Kidney epithelial cell (primary cell): ENCODE data around the gene TMEM106C. TPM values are rescaled to one million over a fixed set of nuclear protein-coding genes. Genes with fewer than 3 reads are reported as not detected.

ENCODE experiments used
- DNase-seq: peaks from one replicate; pipeline ENCODE4 v3.0.0-alpha.2; 2010; ENCODE audit warnings: low read depth
- H3K27me3 ChIP-seq: 2 replicates; pipeline ENCODE4 v1.6.0; 2011; ENCODE audit warnings: low read length; ENCODE audit not compliant: control insufficient read depth, insufficient read depth
- H3K36me3 ChIP-seq: 2 replicates; pipeline ENCODE4 v1.5.1; 2011; ENCODE audit warnings: low read length; ENCODE audit not compliant: control insufficient read depth, insufficient read depth
- H3K4me3 ChIP-seq: 2 replicates; pipeline ENCODE4 v1.5.1; 2011; ENCODE audit warnings: low read depth, mild to moderate bottlenecking, control low read depth, low read length
- CTCF ChIP-seq: IDR thresholded peaks from 2 replicates; pipeline ENCODE4 v1.5.1; 2011; ENCODE audit warnings: mild to moderate bottlenecking, moderate library complexity, low read length, control low read depth, inconsistent platforms; ENCODE audit not compliant: insufficient read depth, poor library complexity, severe bottlenecking
- total RNA-seq: library from RNA; depleted of rRNA; stranded (reverse); fragments of >200 nt; gene quantifications from 2 replicates; pipeline ENCODE4 v1.2.3, GENCODE V29; 2015

The TMEM106C gene
- total RNA-seq, 1 donor from 2014 or later: 133 TPM

DNA sequence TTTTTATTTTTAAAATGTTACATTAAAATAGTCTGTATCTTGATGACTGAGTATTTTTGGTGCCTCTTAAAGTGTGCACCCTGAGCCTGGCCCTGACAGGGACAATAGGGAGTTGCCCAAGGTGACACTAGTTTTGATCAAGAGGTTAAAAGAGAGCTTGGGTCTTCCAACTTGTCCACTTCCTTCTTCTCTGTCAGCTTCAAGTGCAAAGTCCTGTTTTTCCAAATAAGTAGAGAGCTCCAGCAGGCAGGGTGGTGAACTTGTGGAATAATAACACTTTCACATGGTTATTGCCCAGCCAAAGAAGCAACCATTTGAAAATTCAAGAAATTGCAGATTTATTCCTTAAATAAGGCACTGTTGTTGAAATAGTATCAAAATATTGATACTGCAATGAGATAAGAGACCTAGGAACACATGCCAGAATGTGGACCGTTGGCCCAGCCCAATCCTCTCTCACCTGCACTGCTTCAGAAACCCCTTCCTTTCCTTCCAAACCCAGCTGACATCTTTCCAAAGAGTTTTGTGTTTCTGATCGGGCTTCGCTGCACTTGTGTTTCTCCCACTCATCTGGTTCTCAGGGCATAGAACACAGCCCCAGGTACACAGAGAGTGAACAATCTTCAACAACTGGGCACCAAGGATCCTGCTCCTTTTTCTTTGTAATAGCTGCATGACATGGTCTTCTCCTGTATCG, 54.7 kb downstream of the TMEM106C start:
- DNase-seq: no peak
- Histone ChIP-seq H3K27me3 (peaks cover 21% of the 10 kb centered on the region), H3K4me3 (no peak overlapping the region), H3K36me3 (no peaks in the 10 kb centered on the region)
- TF ChIP-seq CTCF: no peak

Other genes with a start within 250 kb of the TMEM106C start
- gene ENDOU, start 238.1 kb upstream of the TMEM106C start, total RNA-seq: not detected in 2 replicates
- 8.7 and 14.3 TPM in 2 replicates for gene RAPGEF3, start 204.7 kb upstream of the TMEM106C start, total RNA-seq
- gene SLC48A1, start 190.4 kb upstream of the TMEM106C start, total RNA-seq: 18.5 and 26.5 TPM in 2 replicates
- 52.1 and 62.2 TPM in 2 replicates for gene HDAC7, start 143.7 kb upstream of the TMEM106C start, total RNA-seq
- gene VDR, start 58.6 kb upstream of the TMEM106C start, total RNA-seq: 21.9 and 25.6 TPM in 2 replicates
- gene COL2A1, start 40.9 kb downstream of the TMEM106C start, total RNA-seq: 1.7 and 3.8 TPM in 2 replicates
- 13.2 and 20.9 TPM in 2 replicates for gene SENP1, start 142.5 kb downstream of the TMEM106C start, total RNA-seq
- gene PFKM, start 155.8 kb downstream of the TMEM106C start, total RNA-seq: 29.8 and 33.9 TPM in 2 replicates
- gene ASB8, start 193.9 kb downstream of the TMEM106C start, total RNA-seq: 20.2 and 49.0 TPM in 2 replicates
- gene CCDC184, start 220.0 kb downstream of the TMEM106C start, total RNA-seq: 0.21 and 0.82 TPM in 2 replicates
- not detected in 2 replicates for gene OR10AD1, start 239.7 kb downstream of the TMEM106C start, total RNA-seq